K562 (cell line): Measurements from ENCODE around the gene MSI1.

Source experiments
- CTCF ChIP-seq, 3 experiments: IDR thresholded peaks in 2 of 3; conservative IDR thresholded peaks in 1 of 3; 2 replicates each; pipeline ENCODE4 v1.5.1; 2011 to 2012; ENCODE audit warnings: low read length in 3 of 3, mild to moderate bottlenecking in 3 of 3, control low read depth in 2 of 3, improper control_type of control experiment in 1 of 3, inconsistent platforms in 1 of 3, low read depth in 1 of 3, mixed read lengths in 1 of 3, moderate library complexity in 1 of 3; ENCODE audit not compliant: insufficient read depth in 2 of 3
- EP300 ChIP-seq: IDR thresholded peaks from 2 replicates; pipeline ENCODE4 v1.6.1; 2012; ENCODE audit warnings: low read length, improper control_type of control experiment
- GMEB1 ChIP-seq: fragments of 250-450 bp; sonication (Bioruptor Pico); IDR thresholded peaks from 2 replicates; pipeline ENCODE4 v1.4.0; 2020; ENCODE audit warnings: mild to moderate bottlenecking
- NR2C1 ChIP-seq, 2 experiments: fragments of 450-650 bp; IDR thresholded peaks; 2 replicates each; pipeline ENCODE4 v1.6.1; 2017; ENCODE audit warnings: mild to moderate bottlenecking in 2 of 2, antibody characterized with exemption in 1 of 2, inconsistent platforms in 1 of 2, missing compliant biosample characterization in 1 of 2, missing genetic modification characterization in 1 of 2
- PCBP1 ChIP-seq: fragments of 200-400 bp; formaldehyde crosslinking; IDR thresholded peaks from 2 replicates; pipeline ENCODE4 v1.6.1; 2018; ENCODE audit warnings: mild to moderate bottlenecking, low read depth, low read length; ENCODE audit not compliant: poor library complexity, severe bottlenecking
- RBFOX2 ChIP-seq: fragments of 200-400 bp; formaldehyde crosslinking; IDR thresholded peaks from 2 replicates; pipeline ENCODE4 v1.6.1; 2017; ENCODE audit warnings: low read depth, mild to moderate bottlenecking, low read length, moderate library complexity
- SMARCE1 ChIP-seq: fragments of 450-650 bp; IDR thresholded peaks from 2 replicates; pipeline ENCODE4 v1.7.1; 2016; ENCODE audit warnings: mild to moderate bottlenecking
- YY1 ChIP-seq, 3 experiments: IDR thresholded peaks; 2 replicates each; pipeline ENCODE4 v1.6.1; 2011; ENCODE audit warnings: low read length in 2 of 3, mild to moderate bottlenecking in 2 of 3, moderate library complexity in 2 of 3, borderline replicate concordance in 1 of 3, control low read depth in 1 of 3, low read depth in 1 of 3; ENCODE audit not compliant: insufficient read depth in 3 of 3, insufficient replicate concordance in 2 of 3, control insufficient read depth in 1 of 3, insufficient read length in 1 of 3; ENCODE audit errors: extremely low read depth in 1 of 3

GRCh38 chr12:120359128-120359527, 9.8 kb downstream of the MSI1 start:
- TF ChIP-seq EP300, result no peak
- no peak for TF ChIP-seq NR2C1 (IDR thresholded peaks at IDR 0.05)
- TF ChIP-seq NR2C1 (tag; IDR thresholded peaks at IDR 0.05), result no peak
- TF ChIP-seq SMARCE1, result no peak
- TF ChIP-seq GMEB1 (CRISPR knock-in tag), result no peak
- TF ChIP-seq YY1 (IDR thresholded peaks at IDR 0.05; ENCODE audit: borderline replicate concordance in 1 of 3, control insufficient read depth in 1 of 3, extremely low read depth in 1 of 3, insufficient read depth in 3 of 3, insufficient read length in 1 of 3, insufficient replicate concordance in 2 of 3, low read depth in 1 of 3, low read length in 2 of 3), result no peak
- no peak for TF ChIP-seq RBFOX2
- TF ChIP-seq PCBP1, result no peak
- no peak for TF ChIP-seq CTCF (IDR thresholded peaks at IDR 0.05 in 2 of 3, conservative IDR thresholded peaks at IDR 0.05 in 1 of 3; ENCODE audit: insufficient read depth in 2 of 3, low read depth in 1 of 3, low read length in 3 of 3)
